C4-2B (cell line): ENCODE measurements around the gene RNF13.

Source experiments
- ZFX ChIP-seq: fragments of 450-650 bp; IDR thresholded peaks from 2 replicates; pipeline ENCODE4 v1.6.1; 2017
- TF ChIP-seq, protein P1 (sequence below): fragments of 450-650 bp; conservative IDR thresholded peaks from 2 replicates; pipeline ENCODE4 v1.5.1; 2017; ENCODE audit warnings: mild to moderate bottlenecking

GRCh38 chr3:149809699-149810098 is 3.3 kb upstream of the RNF13 start:
- TF ChIP-seq, protein P1, sequence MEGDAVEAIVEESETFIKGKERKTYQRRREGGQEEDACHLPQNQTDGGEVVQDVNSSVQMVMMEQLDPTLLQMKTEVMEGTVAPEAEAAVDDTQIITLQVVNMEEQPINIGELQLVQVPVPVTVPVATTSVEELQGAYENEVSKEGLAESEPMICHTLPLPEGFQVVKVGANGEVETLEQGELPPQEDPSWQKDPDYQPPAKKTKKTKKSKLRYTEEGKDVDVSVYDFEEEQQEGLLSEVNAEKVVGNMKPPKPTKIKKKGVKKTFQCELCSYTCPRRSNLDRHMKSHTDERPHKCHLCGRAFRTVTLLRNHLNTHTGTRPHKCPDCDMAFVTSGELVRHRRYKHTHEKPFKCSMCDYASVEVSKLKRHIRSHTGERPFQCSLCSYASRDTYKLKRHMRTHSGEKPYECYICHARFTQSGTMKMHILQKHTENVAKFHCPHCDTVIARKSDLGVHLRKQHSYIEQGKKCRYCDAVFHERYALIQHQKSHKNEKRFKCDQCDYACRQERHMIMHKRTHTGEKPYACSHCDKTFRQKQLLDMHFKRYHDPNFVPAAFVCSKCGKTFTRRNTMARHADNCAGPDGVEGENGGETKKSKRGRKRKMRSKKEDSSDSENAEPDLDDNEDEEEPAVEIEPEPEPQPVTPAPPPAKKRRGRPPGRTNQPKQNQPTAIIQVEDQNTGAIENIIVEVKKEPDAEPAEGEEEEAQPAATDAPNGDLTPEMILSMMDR, result no peak
- no peak for TF ChIP-seq ZFX
